GM10847 (cell line): ENCODE results near the gene XKR7.

ENCODE experiments used
- POLR2A ChIP-seq: IDR thresholded peaks from 2 replicates; pipeline ENCODE4 v1.6.1; 2011; ENCODE audit not compliant: insufficient read length; ENCODE audit errors: extremely low read depth

The XKR7 gene, protein sequence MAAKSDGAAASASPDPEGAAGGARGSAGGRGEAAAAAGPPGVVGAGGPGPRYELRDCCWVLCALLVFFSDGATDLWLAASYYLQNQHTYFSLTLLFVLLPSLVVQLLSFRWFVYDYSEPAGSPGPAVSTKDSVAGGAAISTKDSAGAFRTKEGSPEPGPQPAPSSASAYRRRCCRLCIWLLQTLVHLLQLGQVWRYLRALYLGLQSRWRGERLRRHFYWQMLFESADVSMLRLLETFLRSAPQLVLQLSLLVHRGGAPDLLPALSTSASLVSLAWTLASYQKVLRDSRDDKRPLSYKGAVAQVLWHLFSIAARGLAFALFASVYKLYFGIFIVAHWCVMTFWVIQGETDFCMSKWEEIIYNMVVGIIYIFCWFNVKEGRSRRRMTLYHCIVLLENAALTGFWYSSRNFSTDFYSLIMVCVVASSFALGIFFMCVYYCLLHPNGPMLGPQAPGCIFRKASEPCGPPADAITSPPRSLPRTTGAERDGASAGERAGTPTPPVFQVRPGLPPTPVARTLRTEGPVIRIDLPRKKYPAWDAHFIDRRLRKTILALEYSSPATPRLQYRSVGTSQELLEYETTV

DNA sequence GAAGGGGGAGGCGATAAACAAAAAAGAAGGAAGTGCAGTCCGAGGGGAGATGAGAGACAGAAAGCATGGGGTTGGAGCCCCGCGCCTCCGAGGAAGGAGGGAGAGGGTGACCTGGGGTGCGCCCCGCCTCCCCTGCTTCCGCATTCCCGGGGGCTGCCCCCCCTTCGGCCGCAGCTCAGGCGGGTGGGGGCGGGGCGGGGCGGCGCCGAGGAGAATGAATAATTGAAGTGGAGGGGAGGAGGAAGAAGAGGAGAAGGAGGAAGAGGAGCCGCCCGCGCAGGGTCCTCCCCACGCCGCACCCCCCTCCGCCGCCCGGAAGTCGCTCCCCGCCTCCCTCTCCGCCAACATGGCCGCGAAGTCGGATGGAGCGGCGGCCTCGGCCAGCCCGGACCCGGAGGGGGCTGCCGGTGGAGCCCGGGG lies at the start of gene XKR7:
TSS of gene XKR7 (plus strand) at position 322 of the 420 bp plus-strand sequence. CDS start at position 347, 25 bp downstream.
- no peak for TF ChIP-seq POLR2A

- TF ChIP-seq POLR2A, result no peak
Measured at GRCh38 chr20:31918466-31919105, 49.4 kb upstream of the XKR7 start.

DNA sequence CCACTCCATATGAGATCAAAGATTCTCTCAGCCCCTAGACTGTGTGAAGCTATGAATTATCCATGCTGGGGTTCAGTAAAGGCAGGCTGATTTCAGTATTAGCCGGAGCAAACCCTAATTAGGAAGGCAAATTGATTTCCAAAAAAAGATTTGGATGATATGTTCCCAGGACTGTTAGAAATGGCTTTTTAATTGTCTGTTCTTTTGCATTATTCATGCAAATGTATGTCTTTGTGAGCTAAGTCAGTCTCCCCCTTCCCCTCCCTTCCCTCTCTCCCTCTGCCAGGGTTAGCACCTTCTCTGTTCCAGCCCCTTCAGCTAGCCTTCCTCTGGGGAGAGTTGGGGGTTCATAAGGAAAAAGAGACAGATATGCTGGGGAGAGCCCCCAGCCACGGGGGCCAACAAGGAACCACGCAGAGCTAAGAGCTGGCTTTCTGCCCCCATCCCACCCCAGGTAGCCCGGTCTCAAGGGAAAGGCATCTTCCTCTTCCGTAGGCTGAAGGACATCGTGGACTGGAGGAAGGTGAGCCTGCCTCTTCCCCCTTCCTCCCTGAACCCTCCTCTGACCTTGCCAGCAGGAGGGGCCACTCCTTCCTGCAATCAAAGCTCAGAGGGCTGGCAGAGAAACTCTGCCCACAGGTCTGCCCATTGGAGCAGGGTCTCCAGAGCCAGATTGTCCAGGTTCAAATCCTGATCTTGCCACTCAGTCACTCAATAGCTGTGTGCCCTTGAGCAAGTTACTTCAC lies 48.4 kb upstream of the XKR7 start:
- no peak for TF ChIP-seq POLR2A

GRCh38 chr20:31920275-31920855 lies 47.6 kb upstream of the XKR7 start:
- no peak for TF ChIP-seq POLR2A

GRCh38 chr20:31922181-31922580 lies 45.8 kb upstream of the XKR7 start:
- TF ChIP-seq POLR2A, result no peak

DNA sequence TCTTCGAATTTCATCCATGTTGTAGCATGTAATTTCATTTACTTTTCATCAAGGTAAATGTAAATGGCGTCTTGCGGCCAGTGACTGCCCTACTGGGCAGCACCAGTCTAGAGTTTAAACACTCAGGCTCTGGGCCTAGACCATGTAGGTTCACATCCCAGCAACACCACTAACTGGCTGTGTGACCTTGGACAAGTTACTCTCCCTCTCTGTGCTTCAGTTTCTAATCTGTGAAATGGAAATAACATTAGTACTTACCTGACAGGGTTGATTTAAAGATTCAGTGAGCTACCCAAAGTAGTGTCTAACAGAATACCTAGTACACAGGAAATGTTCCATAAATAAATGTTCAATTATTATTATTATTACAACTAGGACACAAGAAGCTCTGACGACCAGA lies 45.4 kb upstream of the XKR7 start:
- no peak for TF ChIP-seq POLR2A

DNA sequence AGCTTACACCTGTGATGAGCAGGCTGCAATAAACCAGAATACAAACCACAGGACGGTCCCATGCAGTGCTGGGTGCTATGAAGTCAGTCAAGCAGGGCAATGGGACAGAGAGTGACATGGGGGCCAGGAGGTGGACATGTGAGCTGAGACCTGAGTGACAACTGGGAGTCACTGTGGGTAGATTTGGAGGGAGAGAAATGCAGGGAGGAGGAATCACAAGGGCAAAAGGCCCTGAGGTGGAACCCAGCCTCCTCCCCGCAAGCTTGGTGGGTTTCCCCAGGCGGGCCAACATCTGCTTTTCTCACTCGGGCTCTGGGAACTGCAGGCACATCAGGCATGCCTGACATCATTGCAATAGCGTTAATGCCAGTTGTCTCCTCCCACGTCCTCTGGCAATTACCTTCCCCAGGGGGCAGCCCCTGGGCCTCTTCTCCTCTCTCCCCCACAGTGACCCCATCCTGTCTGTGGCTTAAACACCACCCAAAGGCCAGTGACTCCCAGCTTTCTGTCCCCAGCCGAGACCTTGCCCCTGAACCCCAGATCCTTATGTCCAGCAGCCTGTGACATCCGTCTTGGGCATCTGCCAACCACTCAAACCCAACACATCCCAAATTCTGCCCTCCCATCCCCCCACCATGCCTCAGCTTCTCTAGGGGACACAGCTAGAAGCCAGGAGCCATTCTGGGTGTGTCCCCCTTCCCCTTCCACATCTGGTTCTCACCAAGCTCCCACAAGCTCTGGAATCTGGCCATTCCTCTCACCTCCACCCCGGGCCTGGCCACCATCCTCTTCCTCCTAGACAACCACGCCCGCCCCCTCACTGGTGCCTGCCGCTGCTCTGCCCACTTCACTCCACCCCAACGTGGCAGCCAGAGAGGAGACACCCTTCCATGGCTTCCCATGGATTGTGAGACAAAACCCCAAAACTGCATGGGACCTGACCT lies 44.3 kb upstream of the XKR7 start:
- TF ChIP-seq POLR2A, result no peak

DNA sequence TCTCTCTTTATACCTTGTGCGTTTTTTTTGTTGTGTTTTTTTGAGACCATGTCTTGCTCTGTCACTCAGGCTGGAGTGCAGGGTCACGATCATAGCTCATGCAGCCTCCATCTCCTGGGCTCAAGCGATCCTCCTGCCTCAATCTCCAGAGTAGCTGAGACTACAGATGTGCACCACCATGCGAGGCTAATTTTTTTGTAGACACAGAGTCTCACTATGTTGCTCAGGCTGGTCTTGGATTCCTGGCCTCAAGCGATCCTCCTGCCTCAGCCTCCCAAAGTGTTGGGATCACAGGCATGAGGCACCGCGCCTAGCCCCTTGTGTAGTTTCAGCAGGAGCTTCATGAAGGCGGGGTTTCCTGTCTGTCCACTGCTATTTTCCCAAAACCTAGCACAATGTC lies 43.4 kb upstream of the XKR7 start:
- TF ChIP-seq POLR2A, result no peak

- no peak for TF ChIP-seq POLR2A
Measured at GRCh38 chr20:31925631-31926030, 42.3 kb upstream of the XKR7 start.

GRCh38 chr20:31926493-31926892 lies 41.5 kb upstream of the XKR7 start:
- no peak for TF ChIP-seq POLR2A

- TF ChIP-seq POLR2A, result no peak
Measured at GRCh38 chr20:31927627-31928159, 40.3 kb upstream of the XKR7 start.

DNA sequence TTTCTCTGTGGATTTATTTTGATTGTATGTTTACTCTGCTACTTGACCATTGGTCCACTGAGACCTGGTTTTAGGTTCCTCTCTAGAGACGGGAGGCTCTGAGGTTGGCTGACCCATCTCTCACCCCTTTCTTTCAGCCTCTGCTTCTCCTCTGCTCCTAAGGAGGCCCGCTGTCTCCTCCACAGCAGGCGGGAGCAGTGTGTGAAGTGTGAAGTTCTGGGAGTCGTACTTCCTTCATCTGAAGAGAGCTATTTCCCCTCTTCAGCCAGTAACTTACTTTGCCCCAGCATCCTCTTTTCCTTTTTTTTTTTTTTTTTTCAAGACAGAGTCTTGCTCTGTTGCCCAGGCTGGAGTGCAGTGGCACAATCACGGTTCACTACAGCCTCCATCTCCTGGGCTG lies 37.2 kb upstream of the XKR7 start:
- no peak for TF ChIP-seq POLR2A

DNA sequence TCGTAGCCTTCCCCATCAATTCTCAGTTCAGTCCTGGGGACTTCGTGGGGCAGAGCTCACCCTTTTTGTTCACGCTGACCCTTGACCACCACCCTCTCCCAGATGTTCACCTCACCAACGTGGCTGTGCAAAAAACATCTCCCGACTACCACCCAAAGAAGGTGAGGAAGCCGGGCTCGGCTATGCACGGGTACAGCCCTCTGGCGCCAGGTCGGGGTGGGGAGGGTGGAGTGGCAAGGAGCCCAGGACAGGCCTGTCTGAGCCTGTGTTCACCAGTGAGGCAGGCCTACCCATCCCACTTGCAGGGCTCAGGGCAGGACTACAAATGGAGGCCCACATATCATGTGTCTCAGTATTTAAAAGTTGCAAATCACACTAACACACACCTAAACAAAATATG lies 34.3 kb upstream of the XKR7 start:
- no peak for TF ChIP-seq POLR2A

DNA sequence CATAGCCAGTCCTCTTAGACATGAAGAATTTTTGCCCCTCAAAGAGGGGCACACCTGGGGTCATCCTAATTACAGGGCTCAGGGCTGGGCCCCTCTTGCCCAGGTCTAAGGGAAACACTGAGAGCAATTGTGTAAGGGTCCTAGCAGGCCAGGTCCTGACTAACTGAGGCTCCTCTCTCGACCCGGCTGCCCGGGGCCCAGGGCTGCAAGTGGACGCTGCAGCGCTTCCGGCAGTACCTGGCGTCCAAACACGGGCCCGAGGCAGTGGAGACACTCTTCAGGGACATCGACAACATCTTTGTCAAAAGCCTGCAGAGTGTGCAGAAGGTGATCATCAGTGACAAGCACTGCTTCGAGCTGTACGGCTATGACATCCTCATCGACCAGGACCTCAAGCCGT lies 33.5 kb upstream of the XKR7 start:
- TF ChIP-seq POLR2A, result no peak
